ENCODE results near the gene C7orf25. TPM values are rescaled to one million over a fixed set of nuclear protein-coding genes. Genes with fewer than 3 reads are reported as not detected.

C7orf25 gene
- total and polyA plus RNA-seq, 2 of the 13 experiments (the other 11 are each of a cell fraction or from before 2014, with no cell fraction given), result 0.37 to 1.3 TPM

GRCh38 chr7:42931834-42932651 lies 20.2 kb upstream of the C7orf25 start, which contains the start of the genes MRPL32 and PSMA2 (continued):
- 0 out of 2 replicates have a peak, but pooled peaks have one; percentile 22 for TF ChIP-seq TMF1 (CRISPR knock-in tag; IDR thresholded peaks at IDR 0.05; ENCODE audit: low read depth)
- TF ChIP-seq ATM (IDR thresholded peaks at IDR 0.05; ENCODE audit: borderline replicate concordance), result no peak
- TF ChIP-seq ZGPAT (CRISPR knock-in tag; IDR thresholded peaks at IDR 0.05), result peak; percentile 80; the same call in 1 of the 2 replicates
- peak; percentile 77 for TF ChIP-seq ZSCAN25 (CRISPR knock-in tag; IDR thresholded peaks at IDR 0.05)
- TF ChIP-seq ARID5B (CRISPR knock-in tag; IDR thresholded peaks at IDR 0.05), result peak; percentile 28; the same call in 1 of the 2 replicates
- TF ChIP-seq FOXK2 (IDR thresholded peaks at IDR 0.05), result 0 out of 2 replicates have a peak, but pooled peaks have one; percentile 24
- peak; percentile 95 for TF ChIP-seq ASH2L (IDR thresholded peaks at IDR 0.05; ENCODE audit: insufficient read length, low read depth, low read length)
- no peak for TF ChIP-seq ZBTB40 (IDR thresholded peaks at IDR 0.05)
- TF ChIP-seq ZBTB40 (CRISPR knock-in tag; IDR thresholded peaks at IDR 0.05), result peak; percentile 76
- TF ChIP-seq ZNF775 (CRISPR knock-in tag; IDR thresholded peaks at IDR 0.05; ENCODE audit: borderline replicate concordance), result no peak
- no peak for TF ChIP-seq ZNF737 (CRISPR knock-in tag; IDR thresholded peaks at IDR 0.05; ENCODE audit: borderline replicate concordance)
- no peak for TF ChIP-seq ZFYVE20 (CRISPR knock-in tag; IDR thresholded peaks at IDR 0.05; ENCODE audit: borderline replicate concordance, low read depth)
- TF ChIP-seq POLR2AphosphoS2 (IDR thresholded peaks at IDR 0.05; ENCODE audit: low read depth, low read length), result no peak
- TF ChIP-seq ZNF766 (CRISPR knock-in tag; IDR thresholded peaks at IDR 0.05; ENCODE audit: borderline replicate concordance), result no peak
